Measurements from ENCODE around the gene DAPK3.
A peak's percentile ranks its signal among the peaks of the same experiment; 100 is the strongest.

DAPK3 gene

GRCh38 chr19:3987619-3988371, 16.9 kb upstream of the DAPK3 start:
- H3K9ac ChIP-seq (ENCODE audit: low read depth, low read length) = no peak overlapping the region
- H3K27ac ChIP-seq (ENCODE audit: low read length) = no peak overlapping the region
- peaks cover 4% of the 10 kb centered on the region; the same call in 1 of the 2 replicates for H3K27me3 ChIP-seq (ENCODE audit: insufficient read depth, low read length)
- H3K4me3 ChIP-seq (ENCODE audit: low read length) = peak overlapping the region; percentile 57
- peaks cover 22% of the 10 kb centered on the region for H3K36me3 ChIP-seq (ENCODE audit: insufficient read depth, low read depth, low read length)
- H3K9me3 ChIP-seq (ENCODE audit: insufficient read depth, low read depth, low read length) = no peaks in the 10 kb centered on the region
- peaks cover 20% of the 10 kb centered on the region for H3K4me1 ChIP-seq (ENCODE audit: insufficient read depth, low read length)

- H3K27ac ChIP-seq (ENCODE audit: low read length) = no peak overlapping the region
- peaks cover 4% of the 10 kb centered on the region; the same call in 1 of the 2 replicates for H3K27me3 ChIP-seq (ENCODE audit: insufficient read depth, low read length)
- H3K36me3 ChIP-seq (ENCODE audit: insufficient read depth, low read depth, low read length) = peaks cover 36% of the 10 kb centered on the region
- peak overlapping the region; percentile 87 for H3K4me3 ChIP-seq (ENCODE audit: low read length)
- H3K9me3 ChIP-seq (ENCODE audit: insufficient read depth, low read depth, low read length) = no peaks in the 10 kb centered on the region
- H3K9ac ChIP-seq (ENCODE audit: low read depth, low read length) = no peak overlapping the region
- peaks cover 20% of the 10 kb centered on the region for H3K4me1 ChIP-seq (ENCODE audit: insufficient read depth, low read length)
These were observed 15.6 kb upstream of the DAPK3 start for GRCh38 chr19:3986260-3987041.

- H3K27ac ChIP-seq (ENCODE audit: low read length) = no peak overlapping the region
- peaks cover 43% of the 10 kb centered on the region for H3K36me3 ChIP-seq (ENCODE audit: insufficient read depth, low read depth, low read length)
- no peaks in the 10 kb centered on the region for H3K9me3 ChIP-seq (ENCODE audit: insufficient read depth, low read depth, low read length)
- H3K4me3 ChIP-seq (ENCODE audit: low read length) = peak overlapping the region; percentile 87
- H3K27me3 ChIP-seq (ENCODE audit: insufficient read depth, low read length) = peaks cover 4% of the 10 kb centered on the region; the same call in 1 of the 2 replicates
- peak overlapping the region; percentile 29; the same call in 1 of the 2 replicates for H3K9ac ChIP-seq (ENCODE audit: low read depth, low read length)
- peaks cover 20% of the 10 kb centered on the region for H3K4me1 ChIP-seq (ENCODE audit: insufficient read depth, low read length)
These were observed 14.9 kb upstream of the DAPK3 start for GRCh38 chr19:3985643-3986259.

- H3K27me3 ChIP-seq (ENCODE audit: insufficient read depth, low read length) = peaks cover 4% of the 10 kb centered on the region; the same call in 1 of the 2 replicates
- peak within 1 kb of the TSS; percentile 82 for H3K27ac ChIP-seq (ENCODE audit: low read length)
- peaks cover 20% of the 10 kb centered on the region for H3K4me1 ChIP-seq (ENCODE audit: insufficient read depth, low read length)
- no peaks in the 10 kb centered on the region for H3K9me3 ChIP-seq (ENCODE audit: insufficient read depth, low read depth, low read length)
- H3K4me3 ChIP-seq (ENCODE audit: low read length) = peak within 1 kb of the TSS; percentile 87
- H3K36me3 ChIP-seq (ENCODE audit: insufficient read depth, low read depth, low read length) = peaks cover 49% of the 10 kb centered on the region
- H3K9ac ChIP-seq (ENCODE audit: low read depth, low read length) = peak within 1 kb of the TSS; percentile 96
These were observed 14.2 kb upstream of the DAPK3 start, which contains the start of gene EEF2 for GRCh38 chr19:3984908-3985642. Gene EEF2, minus strand, starts transcription at chr19:3985463. Its CDS starts 83 bp downstream, at chr19:3985380.

GRCh38 chr19:3984584-3984907, 13.6 kb upstream of the DAPK3 start:
- peak overlapping the region; percentile 87 for H3K4me3 ChIP-seq (ENCODE audit: low read length)
- peaks cover 55% of the 10 kb centered on the region for H3K36me3 ChIP-seq (ENCODE audit: insufficient read depth, low read depth, low read length)
- H3K9me3 ChIP-seq (ENCODE audit: insufficient read depth, low read depth, low read length) = no peaks in the 10 kb centered on the region
- H3K4me1 ChIP-seq (ENCODE audit: insufficient read depth, low read length) = peaks cover 20% of the 10 kb centered on the region
- H3K27me3 ChIP-seq (ENCODE audit: insufficient read depth, low read length) = peaks cover 4% of the 10 kb centered on the region; the same call in 1 of the 2 replicates
- H3K9ac ChIP-seq (ENCODE audit: low read depth, low read length) = peak overlapping the region; percentile 96
- peak overlapping the region; percentile 82 for H3K27ac ChIP-seq (ENCODE audit: low read length)

- Histone ChIP-seq H3K9me3 (ENCODE audit: insufficient read depth, low read depth, low read length) (no peaks in the 10 kb centered on the region), H3K27me3 (ENCODE audit: insufficient read depth, low read length) (peaks cover 4% of the 10 kb centered on the region; the same call in 1 of the 2 replicates), H3K4me1 (ENCODE audit: insufficient read depth, low read length) (peaks cover 20% of the 10 kb centered on the region), H3K27ac (ENCODE audit: low read length) (peak overlapping the region; percentile 82), H3K36me3 (ENCODE audit: insufficient read depth, low read depth, low read length) (peaks cover 60% of the 10 kb centered on the region), H3K9ac (ENCODE audit: low read depth, low read length) (peak overlapping the region; percentile 96), H3K4me3 (ENCODE audit: low read length) (peak overlapping the region; percentile 87)
These were observed 13.2 kb upstream of the DAPK3 start for GRCh38 chr19:3983936-3984583.

- Histone ChIP-seq H3K4me3 (ENCODE audit: low read length) (peak overlapping the region; percentile 87), H3K36me3 (ENCODE audit: insufficient read depth, low read depth, low read length) (peaks cover 65% of the 10 kb centered on the region), H3K9ac (ENCODE audit: low read depth, low read length) (peak overlapping the region; percentile 96), H3K4me1 (ENCODE audit: insufficient read depth, low read length) (peaks cover 20% of the 10 kb centered on the region), H3K27me3 (ENCODE audit: insufficient read depth, low read length) (peaks cover 4% of the 10 kb centered on the region; the same call in 1 of the 2 replicates), H3K9me3 (ENCODE audit: insufficient read depth, low read depth, low read length) (no peaks in the 10 kb centered on the region), H3K27ac (ENCODE audit: low read length) (peak overlapping the region; percentile 82)
These were observed 12.6 kb upstream of the DAPK3 start for GRCh38 chr19:3983542-3983914.

GRCh38 chr19:3982701-3983541, 12.0 kb upstream of the DAPK3 start:
- Histone ChIP-seq H3K27me3 (ENCODE audit: insufficient read depth, low read length) (peaks cover 4% of the 10 kb centered on the region; the same call in 1 of the 2 replicates), H3K36me3 (ENCODE audit: insufficient read depth, low read depth, low read length) (peaks cover 71% of the 10 kb centered on the region), H3K9me3 (ENCODE audit: insufficient read depth, low read depth, low read length) (no peaks in the 10 kb centered on the region), H3K9ac (ENCODE audit: low read depth, low read length) (peak overlapping the region; percentile 96), H3K27ac (ENCODE audit: low read length) (no peak overlapping the region), H3K4me3 (ENCODE audit: low read length) (peak overlapping the region; percentile 87; the same call in 1 of the 2 replicates), H3K4me1 (ENCODE audit: insufficient read depth, low read length) (peaks cover 20% of the 10 kb centered on the region)

GRCh38 chr19:3981736-3982681, 11.1 kb upstream of the DAPK3 start:
- H3K27ac ChIP-seq (ENCODE audit: low read length) = no peak overlapping the region
- H3K27me3 ChIP-seq (ENCODE audit: insufficient read depth, low read length) = no peaks in the 10 kb centered on the region; the same call in 1 of the 2 replicates
- peaks cover 80% of the 10 kb centered on the region for H3K36me3 ChIP-seq (ENCODE audit: insufficient read depth, low read depth, low read length)
- peak overlapping the region; percentile 16; the same call in 1 of the 2 replicates for H3K4me3 ChIP-seq (ENCODE audit: low read length)
- no peaks in the 10 kb centered on the region for H3K9me3 ChIP-seq (ENCODE audit: insufficient read depth, low read depth, low read length)
- H3K9ac ChIP-seq (ENCODE audit: low read depth, low read length) = no peak overlapping the region
- H3K4me1 ChIP-seq (ENCODE audit: insufficient read depth, low read length) = peaks cover 17% of the 10 kb centered on the region

Measured in iPS-20b (cell line).